HL-60 (cell line): ENCODE measurements around the gene INTS7.

Source experiments
- GABPA ChIP-seq: IDR thresholded peaks from 2 replicates; pipeline ENCODE4 v1.6.1; 2012; ENCODE audit warnings: low read depth
- POLR2AphosphoS5 ChIP-seq: IDR thresholded peaks from 2 replicates; pipeline ENCODE4 v1.6.1; 2012; ENCODE audit warnings: low read depth
- REST ChIP-seq: IDR thresholded peaks from 2 replicates; pipeline ENCODE4 v1.6.1; 2012; ENCODE audit warnings: low read depth; ENCODE audit not compliant: insufficient replicate concordance
- SPI1 ChIP-seq: IDR thresholded peaks from 2 replicates; pipeline ENCODE4 v1.6.1; 2012; ENCODE audit warnings: low read depth, mild to moderate bottlenecking, borderline replicate concordance
- TF ChIP-seq, protein P1 (sequence below): IDR thresholded peaks from one replicate; pipeline ENCODE4 v1.5.1; 2011; ENCODE audit warnings: low read length, control low read depth, inconsistent platforms; ENCODE audit not compliant: insufficient read depth

- TF ChIP-seq, protein P1, sequence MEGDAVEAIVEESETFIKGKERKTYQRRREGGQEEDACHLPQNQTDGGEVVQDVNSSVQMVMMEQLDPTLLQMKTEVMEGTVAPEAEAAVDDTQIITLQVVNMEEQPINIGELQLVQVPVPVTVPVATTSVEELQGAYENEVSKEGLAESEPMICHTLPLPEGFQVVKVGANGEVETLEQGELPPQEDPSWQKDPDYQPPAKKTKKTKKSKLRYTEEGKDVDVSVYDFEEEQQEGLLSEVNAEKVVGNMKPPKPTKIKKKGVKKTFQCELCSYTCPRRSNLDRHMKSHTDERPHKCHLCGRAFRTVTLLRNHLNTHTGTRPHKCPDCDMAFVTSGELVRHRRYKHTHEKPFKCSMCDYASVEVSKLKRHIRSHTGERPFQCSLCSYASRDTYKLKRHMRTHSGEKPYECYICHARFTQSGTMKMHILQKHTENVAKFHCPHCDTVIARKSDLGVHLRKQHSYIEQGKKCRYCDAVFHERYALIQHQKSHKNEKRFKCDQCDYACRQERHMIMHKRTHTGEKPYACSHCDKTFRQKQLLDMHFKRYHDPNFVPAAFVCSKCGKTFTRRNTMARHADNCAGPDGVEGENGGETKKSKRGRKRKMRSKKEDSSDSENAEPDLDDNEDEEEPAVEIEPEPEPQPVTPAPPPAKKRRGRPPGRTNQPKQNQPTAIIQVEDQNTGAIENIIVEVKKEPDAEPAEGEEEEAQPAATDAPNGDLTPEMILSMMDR: no peak
- peak; percentile 42; the same call in 1 of the 2 replicates for TF ChIP-seq POLR2AphosphoS5
- TF ChIP-seq GABPA: peak; percentile 28; the same call in 1 of the 2 replicates
- TF ChIP-seq REST: peak; percentile 25
- 0 out of 2 replicates have a peak, but pooled peaks have one; percentile 19 for TF ChIP-seq SPI1
Measured at GRCh38 chr1:211928993-211929637, 106.2 kb downstream of the INTS7 start.
